H1 (cell line): Measurements from ENCODE around the gene ARMC6.

ENCODE experiments used
- BRCA1 ChIP-seq: IDR thresholded peaks from 2 replicates; pipeline ENCODE4 v1.6.1; 2012; ENCODE audit warnings: low read depth, low read length, improper control_type of control experiment
- CBX8 ChIP-seq: fragments of 300-800, 300-1000 bp; sonication (generic); IDR thresholded peaks from 2 replicates; pipeline ENCODE4 v1.7.1; 2016; ENCODE audit warnings: low read depth, low read length, borderline replicate concordance
- CHD7 ChIP-seq: fragments of 300-600 bp; sonication (generic); IDR thresholded peaks from 2 replicates; pipeline ENCODE4 v1.7.1; 2012; ENCODE audit warnings: low read length, moderate library complexity, mild to moderate bottlenecking, inconsistent platforms; ENCODE audit not compliant: insufficient replicate concordance
- CTCF ChIP-seq, 3 experiments: IDR thresholded peaks; 1 replicate in 2 of 3; 2 replicates in 1 of 3; pipeline versions ENCODE4 v1.5.1 to v1.6.1; 2011; ENCODE audit warnings: low read length in 3 of 3, mild to moderate bottlenecking in 3 of 3, inconsistent platforms in 2 of 3, low read depth in 1 of 3, moderate library complexity in 1 of 3; ENCODE audit not compliant: insufficient read depth in 1 of 3; ENCODE audit errors: control extremely low read depth in 1 of 3
- EP300 ChIP-seq, 2 experiments: IDR thresholded peaks; 1 replicate in 1 of 2; 2 replicates in 1 of 2; pipeline ENCODE4 v1.6.1; 2011 to 2012; ENCODE audit warnings: low read depth in 2 of 2, low read length in 2 of 2, mild to moderate bottlenecking in 2 of 2, borderline replicate concordance in 1 of 2, inconsistent platforms in 1 of 2, moderate library complexity in 1 of 2
- EZH2 ChIP-seq: fragments of 200-600 bp; sonication (generic); IDR thresholded peaks from 2 replicates; pipeline ENCODE4 v1.7.1; 2012; ENCODE audit warnings: low read depth, mild to moderate bottlenecking, moderate library complexity, low read length, inconsistent platforms; ENCODE audit not compliant: severe bottlenecking
- JUND ChIP-seq: IDR thresholded peaks from 2 replicates; pipeline ENCODE4 v1.6.1; 2011; ENCODE audit warnings: mild to moderate bottlenecking, improper control_type of control experiment, low read length
- POLR2A ChIP-seq, 2 experiments: IDR thresholded peaks; 1 replicate in 1 of 2; 2 replicates in 1 of 2; pipeline ENCODE4 v1.6.1; 2011; ENCODE audit warnings: low read depth in 2 of 2, low read length in 2 of 2, mild to moderate bottlenecking in 2 of 2; ENCODE audit errors: control extremely low read depth in 1 of 2
- TAF1 ChIP-seq: IDR thresholded peaks from 2 replicates; pipeline ENCODE4 v1.6.1; 2011; ENCODE audit warnings: mild to moderate bottlenecking, low read depth, low read length

GRCh38 chr19:18985257-18985656 lies 48.1 kb upstream of the ARMC6 start:
- no peak for TF ChIP-seq CTCF (IDR thresholded peaks at IDR 0.05; ENCODE audit: control extremely low read depth in 1 of 3, insufficient read depth in 1 of 3, low read depth in 1 of 3, low read length in 3 of 3)
- TF ChIP-seq EZH2, result no peak
- TF ChIP-seq CBX8, result no peak
- no peak for TF ChIP-seq BRCA1
- TF ChIP-seq EP300 (IDR thresholded peaks at IDR 0.05; ENCODE audit: borderline replicate concordance in 1 of 2, low read depth in 2 of 2, low read length in 2 of 2), result no peak
- no peak for TF ChIP-seq POLR2A (IDR thresholded peaks at IDR 0.05; ENCODE audit: control extremely low read depth in 1 of 2, low read depth in 2 of 2, low read length in 2 of 2)
- no peak for TF ChIP-seq CHD7
- no peak for TF ChIP-seq JUND
- TF ChIP-seq TAF1, result no peak
